HG03558 (cell line): ENCODE data around the gene NPS.

ENCODE experiments used
- ATAC-seq: cut with Tn5 transposase; IDR thresholded peaks from one replicate; pipeline ENCODE4 v1.9.1; 2021; ENCODE audit warnings: moderate number of reproducible peaks; ENCODE audit not compliant: unreplicated experiment; ENCODE audit errors: extremely low read depth

The NPS gene

GRCh38 chr10:127549009-127549408, at the start of gene NPS:
TSS of gene NPS (plus strand) at chr10:127549309. CDS start at chr10:127549369, 60 bp downstream.
- ATAC-seq = no peak

DNA sequence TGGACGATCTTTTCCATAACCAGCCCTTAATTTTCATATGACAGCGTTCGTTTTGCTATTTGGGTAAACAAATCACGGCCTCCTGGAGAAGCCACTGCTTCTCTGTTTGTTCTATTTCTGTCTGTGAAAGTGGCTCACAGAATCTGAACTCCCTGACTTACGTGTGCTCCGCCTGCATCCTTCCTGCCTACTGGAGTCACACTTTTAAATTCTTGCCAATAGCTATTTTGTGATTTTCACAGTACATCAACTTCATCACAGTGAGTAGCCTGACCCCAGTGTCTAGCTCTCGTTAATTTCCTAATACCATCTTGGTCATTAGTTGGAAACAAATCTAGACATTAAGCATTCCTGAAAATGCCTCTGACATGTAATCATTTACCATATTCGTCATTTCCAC, 49.0 kb upstream of the NPS start:
- ATAC-seq = no peak

GRCh38 chr10:127506094-127506493, 43.0 kb upstream of the NPS start:
- no peak for ATAC-seq

- no peak for ATAC-seq
These were observed 26.8 kb upstream of the NPS start for GRCh38 chr10:127522298-127522697.

- ATAC-seq = no peak
These were observed 25.6 kb upstream of the NPS start for GRCh38 chr10:127523476-127523875.

GRCh38 chr10:127524229-127524628, 24.9 kb upstream of the NPS start:
- ATAC-seq = no peak

DNA sequence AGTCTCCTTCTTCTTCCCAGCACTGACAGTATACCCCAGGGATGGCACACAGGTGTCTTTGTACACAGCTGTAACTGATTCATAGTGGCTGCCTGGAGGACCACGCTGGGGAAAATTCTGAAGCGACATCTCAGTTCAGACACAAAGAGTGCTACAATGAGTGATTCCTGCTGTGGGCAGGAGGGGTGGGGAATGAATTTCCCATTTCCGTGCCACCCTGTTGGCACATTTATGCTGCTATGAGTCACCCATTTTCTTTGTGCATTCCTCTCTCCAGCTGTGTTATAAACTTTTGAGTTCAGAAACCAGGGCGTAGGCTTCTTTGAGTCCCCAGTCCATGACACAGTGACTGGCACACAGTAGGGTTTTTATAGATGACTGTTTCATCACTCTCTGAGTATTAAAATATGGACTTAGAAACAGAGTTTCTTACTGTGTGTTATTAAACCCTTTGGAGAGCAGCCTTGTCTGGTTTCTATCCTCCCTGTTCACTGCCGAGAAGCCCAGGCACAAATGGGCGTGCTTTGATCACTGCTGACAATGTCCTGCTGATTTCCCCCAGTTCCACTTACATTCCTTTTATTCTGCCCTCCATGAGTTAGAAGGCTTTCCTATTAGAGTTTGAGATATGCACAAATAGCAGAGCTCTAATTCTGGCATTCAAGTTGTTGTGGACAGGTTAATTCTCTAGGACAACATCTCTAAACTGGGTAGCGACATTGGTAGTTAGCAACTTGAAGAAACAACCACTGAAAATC, 24.0 kb upstream of the NPS start:
- ATAC-seq = no peak

GRCh38 chr10:127525686-127526085, 23.4 kb upstream of the NPS start:
- ATAC-seq = no peak

DNA sequence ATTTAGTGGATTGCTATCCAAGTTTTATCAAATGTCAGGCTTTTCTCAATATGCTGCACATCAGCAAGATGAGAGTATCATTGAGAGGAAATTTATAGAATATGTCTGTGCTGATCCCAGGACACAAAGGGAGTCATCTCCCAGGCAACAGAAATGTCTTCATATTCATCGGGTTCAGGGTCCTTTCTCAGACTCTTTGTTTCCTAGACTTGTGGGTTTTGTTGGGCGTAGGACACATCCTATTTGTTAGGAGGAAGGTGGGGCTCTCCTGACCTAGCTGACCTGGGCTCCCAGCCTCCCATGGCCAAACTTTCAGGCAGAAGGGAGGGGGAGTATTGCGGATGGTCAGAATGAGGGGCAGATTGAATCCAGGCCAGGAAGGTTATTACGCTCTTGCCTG, 22.9 kb upstream of the NPS start:
- no peak for ATAC-seq

DNA sequence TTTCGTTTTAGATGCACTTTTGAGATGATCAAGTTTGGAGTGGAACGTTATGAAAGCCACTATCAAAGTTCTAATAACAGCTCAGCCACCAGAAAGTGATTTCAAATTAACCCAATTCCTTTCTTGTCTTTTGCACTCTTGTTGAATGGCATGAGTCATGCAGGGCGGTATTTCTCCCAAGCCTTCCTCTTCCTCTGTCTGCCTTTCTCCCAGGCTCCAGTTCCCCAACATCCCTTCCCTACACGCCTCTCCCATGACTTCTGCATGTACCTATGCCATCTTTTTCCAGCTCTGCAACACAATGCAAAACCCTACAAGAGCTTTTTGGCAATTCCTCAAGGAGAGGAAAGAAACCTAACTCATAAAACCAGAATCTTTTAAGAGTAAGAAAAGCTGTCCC, 21.8 kb upstream of the NPS start:
- ATAC-seq = no peak

- ATAC-seq = no peak
These were observed 21.2 kb upstream of the NPS start for GRCh38 chr10:127527891-127528290.

DNA sequence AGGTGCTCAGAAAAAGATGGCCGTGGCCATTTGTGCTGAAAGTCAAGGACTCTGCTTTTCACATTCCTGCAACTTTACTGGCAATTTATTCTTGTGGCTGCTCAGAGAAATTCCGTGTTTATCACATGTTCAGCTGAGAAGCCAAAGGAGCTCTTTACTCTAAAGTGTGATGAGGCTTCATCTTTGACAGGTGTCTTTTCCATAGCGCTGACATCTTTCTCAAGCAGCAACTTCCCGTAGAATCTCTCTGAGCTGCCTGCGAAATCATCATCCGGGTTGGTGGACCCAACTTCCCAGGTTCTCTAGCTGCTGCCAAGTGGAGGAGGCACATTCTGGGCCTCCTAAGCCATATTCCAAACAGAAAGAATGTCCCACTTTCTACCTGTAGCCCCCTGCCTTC, 16.9 kb upstream of the NPS start:
- no peak for ATAC-seq

DNA sequence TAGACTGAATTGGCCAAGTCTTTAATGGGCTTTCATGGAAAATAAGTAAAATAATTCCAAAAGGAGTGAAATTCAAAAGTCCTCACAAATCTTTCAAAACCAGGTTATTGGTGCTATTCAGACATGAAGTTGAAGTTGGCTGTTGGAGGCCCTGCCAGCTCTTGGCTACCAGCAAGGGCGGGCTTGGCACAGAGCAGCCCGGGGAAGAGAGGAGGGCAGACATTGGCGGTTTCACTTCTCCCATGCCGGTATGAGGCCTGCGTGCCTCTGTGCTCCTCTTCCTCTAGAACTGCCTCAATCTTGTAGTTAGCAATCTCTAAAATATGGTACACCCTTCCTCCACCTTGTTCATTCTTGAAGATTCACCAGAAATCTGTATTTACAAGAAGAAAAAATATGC, 16.4 kb upstream of the NPS start:
- no peak for ATAC-seq

DNA sequence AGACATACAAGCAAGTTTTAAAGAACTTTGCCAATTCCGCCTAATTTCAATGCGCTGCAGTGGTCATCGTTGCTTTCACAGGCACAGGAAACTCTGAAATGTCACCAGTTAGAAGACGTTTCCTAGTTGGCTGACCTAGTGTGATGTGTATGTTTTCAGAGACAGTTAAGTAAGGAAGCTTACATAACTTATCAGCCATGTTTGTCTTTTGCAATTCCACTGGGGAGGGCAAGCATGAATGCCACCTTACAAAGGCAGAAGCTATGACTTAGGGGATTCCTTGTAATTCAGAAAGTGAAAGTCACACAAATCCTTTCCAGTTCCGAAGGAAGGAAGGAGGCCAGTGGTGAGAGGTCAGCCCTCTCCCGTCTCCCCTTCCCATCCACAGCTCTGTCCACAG, 15.0 kb upstream of the NPS start:
- no peak for ATAC-seq

DNA sequence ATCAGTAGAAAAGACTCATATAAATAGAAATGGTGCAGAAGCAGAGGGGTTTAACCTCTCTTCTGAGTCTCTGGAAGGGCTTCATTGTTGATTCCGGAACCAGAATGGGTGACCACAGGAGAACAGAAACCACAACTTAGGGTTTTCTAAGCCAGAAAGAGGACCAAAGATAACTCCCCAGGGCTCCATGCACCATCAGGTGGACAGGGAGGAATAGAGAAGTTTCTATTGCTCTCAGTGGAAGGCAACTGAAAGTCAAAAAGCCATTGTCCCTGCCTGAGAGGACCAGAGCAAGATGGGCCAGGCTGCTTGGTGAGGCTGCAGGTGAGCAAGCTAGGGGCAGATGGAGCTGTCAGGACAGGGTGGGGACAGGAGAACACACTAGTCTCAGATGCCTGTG, 14.6 kb upstream of the NPS start:
- ATAC-seq = no peak

DNA sequence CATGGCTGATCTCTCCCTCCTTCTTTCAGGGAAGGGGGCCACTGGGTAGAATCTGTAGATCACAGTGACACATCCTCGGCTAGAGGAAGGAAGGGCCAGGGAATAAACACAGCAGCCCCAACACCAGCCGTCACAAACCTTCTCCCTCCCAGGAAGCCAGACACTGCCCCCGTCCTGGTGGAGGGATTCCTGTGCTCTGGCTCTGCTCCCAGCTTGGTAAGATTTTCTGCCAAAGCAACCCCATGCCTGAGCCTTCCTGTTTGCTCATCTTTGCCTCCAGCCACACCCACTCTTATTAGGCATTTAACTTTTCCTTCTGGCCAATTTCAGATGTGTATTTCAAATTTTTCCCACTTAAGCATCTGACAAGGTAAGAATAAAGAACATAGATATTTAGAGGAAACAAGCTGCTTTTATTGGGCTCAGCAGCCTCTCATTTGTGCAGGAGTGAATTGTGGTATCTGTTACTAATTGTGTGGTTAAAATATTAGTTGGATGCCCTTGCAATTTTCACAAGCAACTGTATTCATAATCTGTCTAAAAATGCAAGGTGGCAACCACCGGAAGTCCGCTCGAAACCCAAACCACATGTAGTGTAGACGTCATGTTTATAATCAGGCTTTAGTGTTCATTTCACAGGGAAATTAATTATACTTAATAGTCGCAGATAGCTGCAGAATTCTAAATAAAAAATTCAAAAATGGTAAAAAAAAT, 13.2 kb upstream of the NPS start:
- ATAC-seq = no peak

GRCh38 chr10:127536972-127537760, 11.9 kb upstream of the NPS start:
- ATAC-seq = no peak

GRCh38 chr10:127537924-127538323, 11.2 kb upstream of the NPS start:
- ATAC-seq = no peak

GRCh38 chr10:127548022-127548421, 1.1 kb upstream of the NPS start:
- no peak for ATAC-seq

GRCh38 chr10:127550861-127551260, 1.8 kb downstream of the NPS start:
- no peak for ATAC-seq

DNA sequence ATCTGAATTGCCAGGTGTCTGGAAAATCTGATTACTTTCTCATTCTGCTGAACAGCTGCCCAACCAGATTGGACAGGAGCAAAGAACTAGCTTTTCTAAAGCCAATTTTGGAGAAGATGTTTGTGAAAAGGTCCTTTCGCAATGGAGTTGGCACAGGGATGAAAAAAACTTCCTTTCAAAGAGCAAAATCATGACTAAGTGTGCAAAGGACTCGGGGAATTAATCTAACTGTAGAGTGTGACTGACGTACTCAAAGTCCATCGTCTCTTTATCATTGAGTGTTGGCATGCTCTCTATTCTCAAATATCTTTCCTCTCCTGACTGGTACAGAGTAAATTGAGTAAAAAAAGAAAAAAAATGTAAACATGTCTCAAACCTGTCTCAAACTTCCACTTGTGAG, 3.3 kb downstream of the NPS start:
- ATAC-seq = no peak
